Measurements from ENCODE around the gene ATRIP. TPM values are rescaled to one million over a fixed set of nuclear protein-coding genes. Genes with fewer than 3 reads are reported as not detected.
"Not testable (repeated sequence)": the region's sequence is repeated elsewhere in the genome, so short reads cannot be mapped to it uniquely, and the experiment has no call there.

The ATRIP gene
- total RNA-seq, 2 donors from 2014 or later = 11.7 to 16.1 TPM

DNA sequence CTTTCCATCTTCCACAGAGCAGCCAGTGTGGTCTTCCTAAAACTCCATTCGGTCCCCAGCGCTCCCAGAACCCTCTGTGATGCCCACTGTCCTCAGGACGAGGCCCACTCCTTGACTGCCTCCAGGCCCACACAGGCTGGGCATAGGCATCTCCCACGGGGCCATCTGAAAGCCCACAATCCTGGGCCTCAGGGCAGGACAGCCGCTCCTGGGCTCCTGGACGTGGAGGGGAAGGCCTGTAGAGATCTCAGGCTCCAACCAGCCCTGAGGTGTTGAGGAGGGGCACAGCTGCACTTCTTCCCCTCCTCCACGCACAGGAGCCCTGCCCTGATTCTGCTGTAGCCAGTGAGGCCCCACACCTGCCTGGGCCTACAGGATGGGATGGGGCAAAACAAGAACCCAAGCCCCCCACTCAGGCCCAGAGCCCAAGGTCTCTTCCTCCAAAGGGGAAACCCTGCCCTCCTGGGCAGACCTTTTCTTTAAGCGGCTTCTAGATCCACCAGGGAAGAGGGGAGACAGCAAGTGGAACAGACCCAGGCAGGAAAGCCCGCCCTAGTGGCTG is 31.5 kb downstream of the ATRIP start:
- H3K4me3 Mint-ChIP-seq = no peak overlapping the region
- Histone ChIP-seq H3K36me3 (ENCODE audit: control insufficient read depth, insufficient read depth, low read length) (peaks cover 4% of the 10 kb centered on the region), H3K27ac (ENCODE audit: low read depth, low read length) (no peak overlapping the region), H3K9ac (ENCODE audit: extremely low read depth, low read length, poor library complexity, severe bottlenecking) (no peak overlapping the region), H3K4me3 (ENCODE audit: low read length) (no peak overlapping the region), H3K9me3 (ENCODE audit: control insufficient read depth, low read length) (no peaks in the 10 kb centered on the region), H3K4me1 (ENCODE audit: control insufficient read depth, insufficient read depth, low read length) (peaks cover 10% of the 10 kb centered on the region), H3K27me3 (ENCODE audit: control insufficient read depth, insufficient read depth, low read length, poor library complexity, severe bottlenecking) (no peaks in the 10 kb centered on the region)
- no peak overlapping the region for H3K27ac Mint-ChIP-seq
- peak; percentile 44 for DNase-seq
- peaks cover 21% of the 10 kb centered on the region for H3K4me1 Mint-ChIP-seq
- peaks cover 17% of the 10 kb centered on the region for H3K36me3 Mint-ChIP-seq (ENCODE audit: low read depth)
- no peaks in the 10 kb centered on the region for H3K9me3 Mint-ChIP-seq
- TF ChIP-seq, protein P1, sequence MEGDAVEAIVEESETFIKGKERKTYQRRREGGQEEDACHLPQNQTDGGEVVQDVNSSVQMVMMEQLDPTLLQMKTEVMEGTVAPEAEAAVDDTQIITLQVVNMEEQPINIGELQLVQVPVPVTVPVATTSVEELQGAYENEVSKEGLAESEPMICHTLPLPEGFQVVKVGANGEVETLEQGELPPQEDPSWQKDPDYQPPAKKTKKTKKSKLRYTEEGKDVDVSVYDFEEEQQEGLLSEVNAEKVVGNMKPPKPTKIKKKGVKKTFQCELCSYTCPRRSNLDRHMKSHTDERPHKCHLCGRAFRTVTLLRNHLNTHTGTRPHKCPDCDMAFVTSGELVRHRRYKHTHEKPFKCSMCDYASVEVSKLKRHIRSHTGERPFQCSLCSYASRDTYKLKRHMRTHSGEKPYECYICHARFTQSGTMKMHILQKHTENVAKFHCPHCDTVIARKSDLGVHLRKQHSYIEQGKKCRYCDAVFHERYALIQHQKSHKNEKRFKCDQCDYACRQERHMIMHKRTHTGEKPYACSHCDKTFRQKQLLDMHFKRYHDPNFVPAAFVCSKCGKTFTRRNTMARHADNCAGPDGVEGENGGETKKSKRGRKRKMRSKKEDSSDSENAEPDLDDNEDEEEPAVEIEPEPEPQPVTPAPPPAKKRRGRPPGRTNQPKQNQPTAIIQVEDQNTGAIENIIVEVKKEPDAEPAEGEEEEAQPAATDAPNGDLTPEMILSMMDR (conservative IDR thresholded peaks at IDR 0.05) = no peak
- 83 to 94% methylated on average over 3 to 9 of the region's 9 CpGs for WGBS, 2 experiments (ENCODE audit: insufficient coverage in 1 of 2, insufficient read length in 1 of 2)
- H3K27me3 Mint-ChIP-seq (ENCODE audit: insufficient read depth) = no peaks in the 10 kb centered on the region

- WGBS, 2 experiments (ENCODE audit: insufficient coverage in 1 of 2, insufficient read length in 1 of 2) = 87 to 90% methylated on average over 6 to 19 of the region's 19 CpGs
- peak overlapping the region; percentile 78 for H3K27ac Mint-ChIP-seq
Observed at GRCh38 chr3:48478626-48479555, 32.4 kb downstream of the ATRIP start.

GRCh38 chr3:48480891-48481290 is 34.4 kb downstream of the ATRIP start:
- H3K9me3 ChIP-seq (ENCODE audit: control insufficient read depth, low read length); H3K27me3 ChIP-seq (ENCODE audit: control insufficient read depth, insufficient read depth, low read length, poor library complexity, severe bottlenecking); H3K27ac ChIP-seq (ENCODE audit: low read depth, low read length); H3K27ac Mint-ChIP-seq; H3K9ac ChIP-seq (ENCODE audit: extremely low read depth, low read length, poor library complexity, severe bottlenecking); H3K4me3 Mint-ChIP-seq; H3K4me1 Mint-ChIP-seq; H3K27me3 Mint-ChIP-seq (ENCODE audit: insufficient read depth); H3K9me3 Mint-ChIP-seq; H3K4me3 ChIP-seq (ENCODE audit: low read length); H3K4me1 ChIP-seq (ENCODE audit: control insufficient read depth, insufficient read depth, low read length); H3K36me3 ChIP-seq (ENCODE audit: control insufficient read depth, insufficient read depth, low read length): not testable (repeated sequence)
- WGBS, 2 experiments (ENCODE audit: insufficient coverage in 1 of 2, insufficient read length in 1 of 2) = 95 to 98% methylated on average over 4 to 9 of the region's 11 CpGs
- DNase-seq = peak; percentile 3
- H3K36me3 Mint-ChIP-seq (ENCODE audit: low read depth) = peaks cover 15% of the 10 kb centered on the region

More at GRCh38 chr3:48478626-48479555, 32.4 kb downstream of the ATRIP start:
- Histone ChIP-seq H3K9me3 (ENCODE audit: control insufficient read depth, low read length) (no peaks in the 10 kb centered on the region), H3K4me3 (ENCODE audit: low read length) (no peak overlapping the region), H3K4me1 (ENCODE audit: control insufficient read depth, insufficient read depth, low read length) (peaks cover 5% of the 10 kb centered on the region), H3K9ac (ENCODE audit: extremely low read depth, low read length, poor library complexity, severe bottlenecking) (no peak overlapping the region), H3K36me3 (ENCODE audit: control insufficient read depth, insufficient read depth, low read length) (peaks cover 4% of the 10 kb centered on the region), H3K27ac (ENCODE audit: low read depth, low read length) (no peak overlapping the region), H3K27me3 (ENCODE audit: control insufficient read depth, insufficient read depth, low read length, poor library complexity, severe bottlenecking) (no peaks in the 10 kb centered on the region)
- Mint-ChIP-seq H3K27me3 (ENCODE audit: insufficient read depth) (no peaks in the 10 kb centered on the region), H3K36me3 (ENCODE audit: low read depth) (peaks cover 18% of the 10 kb centered on the region), H3K4me3 (no peak overlapping the region), H3K9me3 (no peaks in the 10 kb centered on the region), H3K4me1 (peaks cover 15% of the 10 kb centered on the region)
- peak; percentile 41 for DNase-seq
- TF ChIP-seq, protein P1 (conservative IDR thresholded peaks at IDR 0.05) = no peak

DNA sequence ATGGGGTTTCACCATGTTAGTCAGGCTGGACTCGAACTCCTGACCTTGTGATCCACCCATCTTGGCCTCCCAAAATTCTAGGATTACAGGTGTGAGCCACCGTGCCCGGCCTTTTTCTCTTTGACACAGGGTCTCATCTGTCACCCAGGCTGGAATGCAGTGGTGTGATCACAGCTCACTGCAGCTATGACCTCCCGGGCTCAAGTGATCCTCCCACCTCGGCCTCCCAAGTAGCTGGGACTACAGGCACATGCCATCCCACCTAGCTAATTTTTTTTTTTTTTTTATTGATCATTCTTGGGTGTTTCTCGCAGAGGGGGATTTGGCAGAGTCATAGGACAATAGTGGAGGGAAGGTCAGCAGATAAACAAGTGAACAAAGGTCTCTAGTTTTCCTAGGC is 36.3 kb downstream of the ATRIP start:
- not testable (repeated sequence) for H3K4me1 ChIP-seq (ENCODE audit: control insufficient read depth, insufficient read depth, low read length); H3K36me3 ChIP-seq (ENCODE audit: control insufficient read depth, insufficient read depth, low read length); H3K27ac ChIP-seq (ENCODE audit: low read depth, low read length); H3K27me3 Mint-ChIP-seq (ENCODE audit: insufficient read depth); H3K27me3 ChIP-seq (ENCODE audit: control insufficient read depth, insufficient read depth, low read length, poor library complexity, severe bottlenecking); H3K4me1 Mint-ChIP-seq; H3K9me3 Mint-ChIP-seq; H3K9ac ChIP-seq (ENCODE audit: extremely low read depth, low read length, poor library complexity, severe bottlenecking); H3K4me3 Mint-ChIP-seq; H3K4me3 ChIP-seq (ENCODE audit: low read length); H3K9me3 ChIP-seq (ENCODE audit: control insufficient read depth, low read length); H3K27ac Mint-ChIP-seq
- peaks cover 17% of the 10 kb centered on the region for H3K36me3 Mint-ChIP-seq (ENCODE audit: low read depth)
- DNase-seq = peak; percentile 38
- 86 to 100% methylated on average over 4 to 6 of the region's 6 CpGs for WGBS, 2 experiments (ENCODE audit: insufficient coverage in 1 of 2, insufficient read length in 1 of 2)
